Measurements from ENCODE around the gene FHIT.
A peak's percentile ranks its signal among the peaks of the same experiment; 100 is the strongest.

FHIT gene

DNA sequence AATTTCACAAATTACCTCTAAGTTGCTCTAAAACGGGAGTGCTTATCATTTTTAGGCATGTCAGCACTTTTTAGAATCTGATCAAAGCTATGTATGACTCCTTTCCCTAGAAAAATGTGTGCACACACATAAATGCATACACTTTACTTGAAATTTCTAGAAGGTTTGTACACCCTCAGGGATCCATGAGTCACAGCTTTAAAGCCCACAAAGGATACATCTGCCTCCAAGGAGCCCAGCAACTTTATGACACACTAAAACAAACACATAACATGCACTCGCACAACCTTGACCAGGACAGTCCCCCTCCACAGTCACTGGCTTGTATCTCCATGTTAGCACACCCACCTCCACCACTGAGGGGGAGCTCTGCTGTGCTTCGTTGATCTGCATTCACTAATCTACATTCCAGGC, 1479.5 kb downstream of the FHIT start:
- peak; percentile 81 for DNase-seq (ENCODE audit: low read depth)
- TF ChIP-seq, protein P1, sequence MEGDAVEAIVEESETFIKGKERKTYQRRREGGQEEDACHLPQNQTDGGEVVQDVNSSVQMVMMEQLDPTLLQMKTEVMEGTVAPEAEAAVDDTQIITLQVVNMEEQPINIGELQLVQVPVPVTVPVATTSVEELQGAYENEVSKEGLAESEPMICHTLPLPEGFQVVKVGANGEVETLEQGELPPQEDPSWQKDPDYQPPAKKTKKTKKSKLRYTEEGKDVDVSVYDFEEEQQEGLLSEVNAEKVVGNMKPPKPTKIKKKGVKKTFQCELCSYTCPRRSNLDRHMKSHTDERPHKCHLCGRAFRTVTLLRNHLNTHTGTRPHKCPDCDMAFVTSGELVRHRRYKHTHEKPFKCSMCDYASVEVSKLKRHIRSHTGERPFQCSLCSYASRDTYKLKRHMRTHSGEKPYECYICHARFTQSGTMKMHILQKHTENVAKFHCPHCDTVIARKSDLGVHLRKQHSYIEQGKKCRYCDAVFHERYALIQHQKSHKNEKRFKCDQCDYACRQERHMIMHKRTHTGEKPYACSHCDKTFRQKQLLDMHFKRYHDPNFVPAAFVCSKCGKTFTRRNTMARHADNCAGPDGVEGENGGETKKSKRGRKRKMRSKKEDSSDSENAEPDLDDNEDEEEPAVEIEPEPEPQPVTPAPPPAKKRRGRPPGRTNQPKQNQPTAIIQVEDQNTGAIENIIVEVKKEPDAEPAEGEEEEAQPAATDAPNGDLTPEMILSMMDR (conservative IDR thresholded peaks at IDR 0.05; ENCODE audit: low read depth, low read length): no peak
- H3K4me3 ChIP-seq (ENCODE audit: low read depth, low read length): no peak overlapping the region

DNA sequence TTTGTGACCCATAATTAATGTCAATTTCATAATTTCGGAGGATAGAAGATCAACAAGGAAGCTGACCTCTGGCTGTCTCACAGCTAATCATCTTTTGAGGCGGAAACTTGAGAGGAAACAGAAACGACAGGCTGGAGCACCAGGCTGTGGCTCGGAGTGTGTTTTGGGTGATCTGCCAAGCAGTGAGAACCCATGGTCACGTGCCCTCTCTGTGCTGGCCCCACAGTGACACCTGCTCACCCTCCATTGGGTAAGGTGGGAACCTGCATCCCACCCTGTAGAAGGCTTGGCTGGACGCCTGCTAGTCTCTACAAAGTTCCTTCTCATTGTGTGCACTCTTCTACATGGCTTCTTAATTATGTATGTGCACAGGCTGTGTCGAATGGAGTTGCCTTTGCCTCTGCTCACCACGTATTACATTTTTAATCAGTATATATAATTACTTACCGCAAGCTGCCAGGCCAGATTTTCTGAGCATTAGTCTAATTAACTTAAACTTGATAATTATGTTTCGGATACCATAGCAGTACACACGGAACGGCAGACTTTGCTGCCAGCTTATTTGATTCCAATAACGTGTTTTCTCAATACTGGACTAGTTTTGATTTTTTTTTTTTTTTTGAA, 1482.0 kb downstream of the FHIT start:
- TF ChIP-seq, protein P1 (conservative IDR thresholded peaks at IDR 0.05; ENCODE audit: low read depth, low read length): no peak
- H3K4me3 ChIP-seq (ENCODE audit: low read depth, low read length): no peak overlapping the region
- DNase-seq (ENCODE audit: low read depth): no peak

DNA sequence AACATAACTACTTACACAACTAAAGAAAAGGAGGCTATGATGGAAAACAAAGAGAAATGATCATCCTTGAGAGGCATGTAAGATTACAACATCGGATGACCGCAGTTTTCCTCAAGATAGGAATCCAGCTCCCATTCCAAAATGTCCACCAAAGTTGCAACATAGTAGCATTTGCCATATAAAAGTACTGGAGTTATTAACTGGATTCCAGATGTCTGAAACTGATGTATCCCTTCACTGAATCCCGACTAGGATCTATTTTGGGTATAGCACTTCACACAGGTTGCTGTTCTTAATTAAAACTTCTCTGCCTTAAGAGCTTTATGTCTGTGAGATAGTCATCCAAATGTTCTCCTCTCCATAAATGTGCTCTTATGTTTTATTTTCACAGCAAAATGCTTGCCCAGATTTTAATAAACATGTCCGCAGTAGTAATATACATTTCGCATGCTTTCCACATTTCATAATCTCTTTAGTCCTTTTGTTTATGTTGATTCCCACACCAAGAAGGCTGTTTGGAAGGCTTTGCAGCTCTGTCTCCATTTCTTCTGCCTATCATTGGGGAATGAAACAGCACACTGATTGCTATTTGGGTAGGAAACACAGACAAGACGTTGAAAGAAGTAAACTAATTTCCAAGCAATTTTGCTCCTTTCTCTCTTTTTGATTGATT, 1484.9 kb downstream of the FHIT start:
- TF ChIP-seq, protein P1 (conservative IDR thresholded peaks at IDR 0.05; ENCODE audit: low read depth, low read length): no peak
- no peak overlapping the region for H3K4me3 ChIP-seq (ENCODE audit: low read depth, low read length)
- no peak for DNase-seq (ENCODE audit: low read depth)

DNA sequence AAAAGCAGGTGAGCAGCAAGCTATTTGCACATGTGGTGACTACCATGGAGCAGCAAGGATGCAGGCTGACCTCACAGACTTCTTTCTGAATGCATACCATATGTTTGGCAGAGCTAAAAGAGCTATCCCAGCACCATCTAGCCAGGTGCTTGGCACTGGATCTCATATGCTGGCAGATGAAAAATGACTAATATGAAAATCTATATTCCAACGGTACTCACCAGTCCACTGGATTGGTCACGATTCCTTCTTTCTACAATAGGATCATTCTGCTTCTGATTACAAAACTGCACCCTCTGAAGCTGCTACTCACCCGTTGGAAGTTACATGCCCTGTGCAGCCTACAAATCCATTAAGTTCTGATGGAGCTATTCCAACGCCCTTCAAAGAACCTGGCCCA, 1487.1 kb downstream of the FHIT start:
- TF ChIP-seq, protein P1 (conservative IDR thresholded peaks at IDR 0.05; ENCODE audit: low read depth, low read length): no peak
- H3K4me3 ChIP-seq (ENCODE audit: low read depth, low read length): no peak overlapping the region
- no peak for DNase-seq (ENCODE audit: low read depth)

DNA sequence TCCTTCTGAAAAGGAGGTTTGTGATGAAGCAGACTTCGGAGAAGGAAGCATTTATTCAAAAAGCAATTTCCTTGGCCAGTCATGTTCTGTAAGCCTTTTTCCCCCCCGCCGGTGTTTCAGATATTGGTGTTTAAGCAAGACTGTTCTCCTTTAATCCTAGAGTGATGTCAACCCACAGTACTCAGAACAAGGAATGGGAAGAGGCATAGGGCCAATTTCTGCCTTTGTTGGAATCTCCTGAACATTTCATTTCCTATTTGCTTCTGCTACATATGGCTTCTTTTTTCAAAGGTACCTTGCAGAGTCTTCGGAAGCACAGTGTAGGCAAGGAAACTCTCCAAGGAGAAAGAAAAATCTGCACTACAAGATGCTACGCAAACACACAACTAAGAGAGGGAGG, 1488.3 kb downstream of the FHIT start:
- no peak for DNase-seq (ENCODE audit: low read depth)
- H3K4me3 ChIP-seq (ENCODE audit: low read depth, low read length): no peak overlapping the region
- TF ChIP-seq, protein P1 (conservative IDR thresholded peaks at IDR 0.05; ENCODE audit: low read depth, low read length): no peak

DNA sequence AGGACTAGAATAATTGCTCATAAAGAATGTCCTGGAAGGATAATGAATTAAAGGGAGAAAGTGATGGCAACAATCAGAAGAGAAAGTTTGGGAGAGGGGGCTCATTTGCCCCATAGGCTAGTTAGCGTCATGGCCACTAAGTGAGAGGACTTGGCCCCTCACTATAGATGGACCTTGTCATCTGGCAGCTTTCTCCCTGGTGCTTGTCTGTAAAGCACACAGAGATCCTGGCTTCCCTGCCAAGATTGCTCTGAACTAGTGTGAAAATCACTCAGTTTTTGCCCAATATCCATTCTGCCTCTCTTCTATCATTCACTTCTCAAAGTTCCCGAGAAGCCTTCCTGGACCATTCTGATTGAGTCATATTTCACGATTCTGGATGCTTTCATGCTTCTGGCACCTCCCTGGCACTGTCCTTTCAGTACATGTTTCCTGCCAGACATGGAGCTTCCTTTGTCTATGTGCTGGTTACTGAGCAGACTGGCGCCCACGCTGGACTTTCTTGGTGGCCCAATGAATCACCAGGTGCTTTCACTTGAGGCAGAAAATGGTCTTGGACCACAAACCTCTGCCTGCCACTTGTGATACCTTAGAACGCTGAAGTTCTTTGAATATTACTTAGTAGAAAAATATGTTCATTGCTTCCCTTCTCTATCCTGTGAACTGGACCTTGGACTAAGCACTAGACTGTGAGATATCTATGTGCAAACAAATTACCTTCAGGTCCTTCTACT, 1491.8 kb downstream of the FHIT start:
- no peak overlapping the region for H3K4me3 ChIP-seq (ENCODE audit: low read depth, low read length)
- TF ChIP-seq, protein P1 (conservative IDR thresholded peaks at IDR 0.05; ENCODE audit: low read depth, low read length): no peak
- DNase-seq (ENCODE audit: low read depth): no peak
